ENCODE data around the gene SPEG. TPM values are rescaled to one million over a fixed set of nuclear protein-coding genes. Genes with fewer than 3 reads are reported as not detected.

The SPEG gene
- total and polyA plus RNA-seq, 2 donors, result 1.3 to 19.8 TPM

- Histone ChIP-seq H3K4me3 (ENCODE audit: low read length in 2 of 2) (no peak overlapping the region), H3K27me3 (ENCODE audit: control insufficient read depth in 2 of 2, insufficient read depth in 1 of 2, low read length in 1 of 2) (peaks cover 48 to 100% of the 10 kb centered on the region in 2 donors), H3K9me3 (ENCODE audit: control insufficient read depth in 2 of 2, insufficient read depth in 1 of 2, low read length in 1 of 2) (no peaks in the 10 kb centered on the region), H3K4me1 (ENCODE audit: control insufficient read depth in 2 of 2, insufficient read depth in 2 of 2, low read length in 2 of 2) (peaks cover 0 to 21% of the 10 kb centered on the region in 2 donors), H3K36me3 (ENCODE audit: control insufficient read depth in 2 of 2, insufficient read depth in 2 of 2, low read length in 1 of 2) (no peaks in the 10 kb centered on the region), H3K27ac (ENCODE audit: low read depth in 1 of 2, low read length in 1 of 2) (no peak overlapping the region)
- no peak for DNase-seq (ENCODE audit: low read depth in 6 of 9, low spot score in 9 of 9)
- WGBS, result 7% methylated on average over 51 of the region's 51 CpGs
Measured at GRCh38 chr2:219448776-219449341, 14.2 kb downstream of the SPEG start.

- Histone ChIP-seq H3K36me3 (ENCODE audit: control insufficient read depth in 2 of 2, insufficient read depth in 2 of 2, low read length in 1 of 2) (no peaks in the 10 kb centered on the region), H3K4me1 (ENCODE audit: control insufficient read depth in 2 of 2, insufficient read depth in 2 of 2, low read length in 2 of 2) (peaks cover 0 to 21% of the 10 kb centered on the region in 2 donors), H3K4me3 (ENCODE audit: low read length in 2 of 2) (no peak overlapping the region), H3K27ac (ENCODE audit: low read depth in 1 of 2, low read length in 1 of 2) (no peak overlapping the region), H3K27me3 (ENCODE audit: control insufficient read depth in 2 of 2, insufficient read depth in 1 of 2, low read length in 1 of 2) (peaks cover 48 to 96% of the 10 kb centered on the region in 2 donors), H3K9me3 (ENCODE audit: control insufficient read depth in 2 of 2, insufficient read depth in 1 of 2, low read length in 1 of 2) (no peaks in the 10 kb centered on the region)
- DNase-seq (ENCODE audit: low read depth in 6 of 9, low spot score in 9 of 9), result no peak
- WGBS, result 95% methylated on average over 5 of the region's 5 CpGs
Measured at GRCh38 chr2:219449609-219450008, 15.0 kb downstream of the SPEG start.

DNA sequence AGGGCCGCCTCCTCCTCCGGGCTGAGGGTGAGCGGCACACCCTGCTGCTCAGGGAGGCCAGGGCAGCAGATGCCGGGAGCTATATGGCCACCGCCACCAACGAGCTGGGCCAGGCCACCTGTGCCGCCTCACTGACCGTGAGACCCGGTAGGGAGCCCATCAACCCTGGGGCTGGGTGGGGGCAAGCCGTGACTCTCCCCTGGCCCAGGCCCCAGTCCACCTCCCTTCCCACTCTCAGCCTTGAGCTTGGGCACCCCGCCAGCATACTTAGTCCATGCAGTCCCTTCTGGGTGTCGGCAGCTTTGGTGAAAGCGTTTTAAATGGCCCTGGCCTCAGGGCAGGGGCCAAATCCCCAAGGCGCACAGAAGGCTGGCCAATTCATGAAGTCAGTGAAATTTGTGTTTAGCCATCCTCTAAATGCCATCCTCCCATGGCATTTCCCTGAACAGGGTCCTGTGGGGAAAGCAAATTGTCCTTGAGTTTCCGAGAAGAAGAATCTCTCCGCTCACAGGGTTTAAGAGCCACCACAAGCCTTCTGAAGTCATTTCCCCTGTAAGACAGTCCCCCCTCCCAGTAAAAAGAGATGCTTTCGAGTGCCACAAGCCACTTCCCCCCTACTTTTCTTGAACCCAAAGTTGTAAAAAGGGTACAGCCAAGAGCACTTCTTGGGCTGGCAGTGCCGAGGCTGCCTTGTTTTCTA is 17.2 kb downstream of the SPEG start:
- Histone ChIP-seq H3K36me3 (ENCODE audit: control insufficient read depth in 2 of 2, insufficient read depth in 2 of 2, low read length in 1 of 2) (no peaks in the 10 kb centered on the region), H3K27me3 (ENCODE audit: control insufficient read depth in 2 of 2, insufficient read depth in 1 of 2, low read length in 1 of 2) (peaks cover 40 to 78% of the 10 kb centered on the region in 2 donors), H3K4me1 (ENCODE audit: control insufficient read depth in 2 of 2, insufficient read depth in 2 of 2, low read length in 2 of 2) (peaks cover 0 to 27% of the 10 kb centered on the region in 2 donors), H3K4me3 (ENCODE audit: low read length in 2 of 2) (no peak overlapping the region), H3K9me3 (ENCODE audit: control insufficient read depth in 2 of 2, insufficient read depth in 1 of 2, low read length in 1 of 2) (no peaks in the 10 kb centered on the region), H3K27ac (ENCODE audit: low read depth in 1 of 2, low read length in 1 of 2) (no peak overlapping the region)
- DNase-seq (ENCODE audit: low read depth in 6 of 9, low spot score in 9 of 9), result peak in 1 of 9 donors; percentile 43
- 90% methylated on average over 18 of the region's 18 CpGs for WGBS

DNA sequence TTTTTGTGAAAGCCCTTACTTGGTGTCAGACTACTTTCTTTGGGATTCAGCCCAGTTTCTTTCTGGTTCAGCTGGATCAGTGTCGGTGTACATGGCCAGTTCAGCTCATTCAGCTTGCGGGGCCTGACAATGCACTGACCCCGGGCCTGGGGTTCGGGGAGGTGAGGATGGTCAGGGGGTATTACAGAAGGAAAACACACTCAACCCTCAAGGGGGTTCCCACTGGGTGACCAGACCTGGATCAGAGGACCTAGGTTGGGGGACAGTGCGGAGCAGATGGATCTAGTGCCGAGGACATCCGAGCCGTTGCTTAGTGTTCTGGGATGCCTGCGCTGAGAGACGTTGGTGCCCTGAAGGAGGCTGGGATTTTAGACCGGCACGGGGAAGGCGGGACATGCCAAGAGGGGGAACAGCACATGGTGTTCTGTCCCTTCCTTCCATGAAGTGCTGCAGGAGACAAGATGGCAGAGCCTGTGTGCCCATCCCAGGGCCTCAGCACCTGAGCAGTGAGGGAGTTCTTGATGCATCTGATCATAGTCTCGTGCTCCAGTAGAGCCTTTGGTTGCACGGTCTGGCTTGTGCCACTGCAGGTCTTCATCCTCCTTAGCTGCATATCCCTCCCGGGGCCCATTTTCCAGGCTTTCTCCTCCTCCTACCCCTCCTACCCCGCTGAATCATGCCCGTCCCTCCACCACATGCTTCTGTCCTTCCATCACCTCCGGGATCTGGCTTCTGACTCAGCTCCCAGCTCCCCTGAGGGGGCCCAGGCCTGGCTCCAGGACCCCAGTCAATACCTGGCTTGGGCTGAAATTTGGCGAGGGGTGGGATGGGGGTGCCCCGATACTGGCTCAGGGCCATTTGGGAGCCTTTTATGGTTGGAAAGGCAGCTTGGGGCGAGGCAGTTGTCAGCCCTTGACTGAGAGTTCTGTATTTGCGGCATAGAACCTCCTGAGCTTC is 18.0 kb downstream of the SPEG start:
- Histone ChIP-seq H3K4me1 (ENCODE audit: control insufficient read depth in 2 of 2, insufficient read depth in 2 of 2, low read length in 2 of 2) (peaks cover 0 to 27% of the 10 kb centered on the region in 2 donors), H3K27ac (ENCODE audit: low read depth in 1 of 2, low read length in 1 of 2) (no peak overlapping the region), H3K36me3 (ENCODE audit: control insufficient read depth in 2 of 2, insufficient read depth in 2 of 2, low read length in 1 of 2) (no peaks in the 10 kb centered on the region), H3K27me3 (ENCODE audit: control insufficient read depth in 2 of 2, insufficient read depth in 1 of 2, low read length in 1 of 2) (peaks cover 32 to 69% of the 10 kb centered on the region in 2 donors), H3K9me3 (ENCODE audit: control insufficient read depth in 2 of 2, insufficient read depth in 1 of 2, low read length in 1 of 2) (no peaks in the 10 kb centered on the region), H3K4me3 (ENCODE audit: low read length in 2 of 2) (no peak overlapping the region)
- WGBS, result 84% methylated on average over 23 of the region's 23 CpGs
- no peak for DNase-seq (ENCODE audit: low read depth in 6 of 9, low spot score in 9 of 9)

- H3K4me1 ChIP-seq (ENCODE audit: control insufficient read depth in 2 of 2, insufficient read depth in 2 of 2, low read length in 2 of 2), result peaks cover 0 to 30% of the 10 kb centered on the region in 2 donors
- H3K4me3 ChIP-seq (ENCODE audit: low read length in 2 of 2), result no peak overlapping the region
- no peak for DNase-seq (ENCODE audit: low read depth in 6 of 9, low spot score in 9 of 9)
- H3K9me3 ChIP-seq (ENCODE audit: control insufficient read depth in 2 of 2, insufficient read depth in 1 of 2, low read length in 1 of 2), result no peaks in the 10 kb centered on the region
- 96% methylated on average over 10 of the region's 10 CpGs for WGBS
- no peak overlapping the region for H3K27ac ChIP-seq (ENCODE audit: low read depth in 1 of 2, low read length in 1 of 2)
- H3K27me3 ChIP-seq (ENCODE audit: control insufficient read depth in 2 of 2, insufficient read depth in 1 of 2, low read length in 1 of 2), result peaks cover 19 to 56% of the 10 kb centered on the region in 2 donors
- no peaks in the 10 kb centered on the region for H3K36me3 ChIP-seq (ENCODE audit: control insufficient read depth in 2 of 2, insufficient read depth in 2 of 2, low read length in 1 of 2)
Measured at GRCh38 chr2:219453671-219454590, 19.3 kb downstream of the SPEG start.

GRCh38 chr2:219455581-219455980 is 20.9 kb downstream of the SPEG start:
- Histone ChIP-seq H3K9me3 (ENCODE audit: control insufficient read depth in 2 of 2, insufficient read depth in 1 of 2, low read length in 1 of 2) (no peaks in the 10 kb centered on the region), H3K36me3 (ENCODE audit: control insufficient read depth in 2 of 2, insufficient read depth in 2 of 2, low read length in 1 of 2) (no peaks in the 10 kb centered on the region), H3K27me3 (ENCODE audit: control insufficient read depth in 2 of 2, insufficient read depth in 1 of 2, low read length in 1 of 2) (peaks cover 10 to 40% of the 10 kb centered on the region in 2 donors), H3K4me3 (ENCODE audit: low read length in 2 of 2) (no peak overlapping the region), H3K4me1 (ENCODE audit: control insufficient read depth in 2 of 2, insufficient read depth in 2 of 2, low read length in 2 of 2) (peaks cover 1 to 42% of the 10 kb centered on the region in 2 donors), H3K27ac (ENCODE audit: low read depth in 1 of 2, low read length in 1 of 2) (no peak overlapping the region)
- no peak for DNase-seq (ENCODE audit: low read depth in 6 of 9, low spot score in 9 of 9)
- 36% methylated on average over 6 of the region's 6 CpGs for WGBS

- Histone ChIP-seq H3K4me1 (ENCODE audit: control insufficient read depth in 2 of 2, insufficient read depth in 2 of 2, low read length in 2 of 2) (peaks cover 2 to 42% of the 10 kb centered on the region in 2 donors), H3K36me3 (ENCODE audit: control insufficient read depth in 2 of 2, insufficient read depth in 2 of 2, low read length in 1 of 2) (no peaks in the 10 kb centered on the region), H3K27me3 (ENCODE audit: control insufficient read depth in 2 of 2, insufficient read depth in 1 of 2, low read length in 1 of 2) (peaks cover 0 to 17% of the 10 kb centered on the region in 2 donors), H3K4me3 (ENCODE audit: low read length in 2 of 2) (no peak overlapping the region), H3K27ac (ENCODE audit: low read depth in 1 of 2, low read length in 1 of 2) (no peak overlapping the region), H3K9me3 (ENCODE audit: control insufficient read depth in 2 of 2, insufficient read depth in 1 of 2, low read length in 1 of 2) (no peaks in the 10 kb centered on the region)
- peak in 1 of 9 donors; percentile 35 for DNase-seq (ENCODE audit: low read depth in 6 of 9, low spot score in 9 of 9)
- WGBS, result 82% methylated on average over 5 of the region's 5 CpGs
Measured at GRCh38 chr2:219457784-219458369, 23.2 kb downstream of the SPEG start.

GRCh38 chr2:219458996-219459395 is 24.4 kb downstream of the SPEG start:
- Histone ChIP-seq H3K27ac (ENCODE audit: low read depth in 1 of 2, low read length in 1 of 2) (no peak overlapping the region), H3K9me3 (ENCODE audit: control insufficient read depth in 2 of 2, insufficient read depth in 1 of 2, low read length in 1 of 2) (no peaks in the 10 kb centered on the region), H3K4me3 (ENCODE audit: low read length in 2 of 2) (no peak overlapping the region), H3K36me3 (ENCODE audit: control insufficient read depth in 2 of 2, insufficient read depth in 2 of 2, low read length in 1 of 2) (no peaks in the 10 kb centered on the region), H3K4me1 (ENCODE audit: control insufficient read depth in 2 of 2, insufficient read depth in 2 of 2, low read length in 2 of 2) (peaks cover 2 to 33% of the 10 kb centered on the region in 2 donors), H3K27me3 (ENCODE audit: control insufficient read depth in 2 of 2, insufficient read depth in 1 of 2, low read length in 1 of 2) (peaks cover 0 to 6% of the 10 kb centered on the region in 2 donors)
- DNase-seq (ENCODE audit: low read depth in 6 of 9, low spot score in 9 of 9), result no peak
- 98% methylated on average over 8 of the region's 8 CpGs for WGBS
